ENCODE data around the gene SUGP1. TPM values are rescaled to one million over a fixed set of nuclear protein-coding genes. Genes with fewer than 3 reads are reported as not detected.

SUGP1 gene
- total RNA-seq, 2 donors from 2014 or later: 51.1 to 53.5 TPM

DNA sequence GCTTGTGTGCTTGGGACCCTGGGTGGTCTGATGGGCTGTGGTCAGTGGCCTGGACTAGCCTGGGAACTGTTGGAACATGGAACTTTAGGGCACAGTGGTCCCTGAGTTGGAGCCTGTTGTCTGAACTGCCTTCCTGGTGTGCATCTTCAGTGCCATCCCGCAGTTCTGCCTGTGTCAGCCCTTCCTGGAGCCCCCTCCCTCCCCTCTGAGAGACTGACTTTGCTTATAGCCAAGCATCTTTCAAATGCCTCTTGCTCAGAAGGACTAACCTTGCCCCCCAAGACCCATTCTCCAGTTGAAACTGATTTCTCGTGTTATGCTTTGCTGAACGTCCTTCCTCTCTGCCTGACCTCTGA lies 14.7 kb upstream of the SUGP1 start:
- no peak for DNase-seq (ENCODE audit: low spot score)
- Histone ChIP-seq H3K27ac (peak overlapping the region in 1 of 2 donors; percentile 19), H3K4me1 (replicated peaks) (peaks cover 5% of the 10 kb centered on the region), H3K9me3 (no peaks in the 10 kb centered on the region), H3K4me3 (no peak overlapping the region), H3K36me3 (peaks cover 0 to 10% of the 10 kb centered on the region in 2 donors), H3K27me3 (replicated peaks; ENCODE audit: insufficient read depth) (no peaks in the 10 kb centered on the region)
- intact Hi-C loops (cut with DNase I): no loop called here
- TF ChIP-seq POLR2A (IDR thresholded peaks at IDR 0.05) (no peak), POLR2AphosphoS5 (IDR thresholded peaks at IDR 0.05) (no peak)
- TF ChIP-seq, protein P1, sequence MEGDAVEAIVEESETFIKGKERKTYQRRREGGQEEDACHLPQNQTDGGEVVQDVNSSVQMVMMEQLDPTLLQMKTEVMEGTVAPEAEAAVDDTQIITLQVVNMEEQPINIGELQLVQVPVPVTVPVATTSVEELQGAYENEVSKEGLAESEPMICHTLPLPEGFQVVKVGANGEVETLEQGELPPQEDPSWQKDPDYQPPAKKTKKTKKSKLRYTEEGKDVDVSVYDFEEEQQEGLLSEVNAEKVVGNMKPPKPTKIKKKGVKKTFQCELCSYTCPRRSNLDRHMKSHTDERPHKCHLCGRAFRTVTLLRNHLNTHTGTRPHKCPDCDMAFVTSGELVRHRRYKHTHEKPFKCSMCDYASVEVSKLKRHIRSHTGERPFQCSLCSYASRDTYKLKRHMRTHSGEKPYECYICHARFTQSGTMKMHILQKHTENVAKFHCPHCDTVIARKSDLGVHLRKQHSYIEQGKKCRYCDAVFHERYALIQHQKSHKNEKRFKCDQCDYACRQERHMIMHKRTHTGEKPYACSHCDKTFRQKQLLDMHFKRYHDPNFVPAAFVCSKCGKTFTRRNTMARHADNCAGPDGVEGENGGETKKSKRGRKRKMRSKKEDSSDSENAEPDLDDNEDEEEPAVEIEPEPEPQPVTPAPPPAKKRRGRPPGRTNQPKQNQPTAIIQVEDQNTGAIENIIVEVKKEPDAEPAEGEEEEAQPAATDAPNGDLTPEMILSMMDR (IDR thresholded peaks at IDR 0.05): no peak
- WGBS: 68% methylated on average over 3 of the region's 3 CpGs

DNA sequence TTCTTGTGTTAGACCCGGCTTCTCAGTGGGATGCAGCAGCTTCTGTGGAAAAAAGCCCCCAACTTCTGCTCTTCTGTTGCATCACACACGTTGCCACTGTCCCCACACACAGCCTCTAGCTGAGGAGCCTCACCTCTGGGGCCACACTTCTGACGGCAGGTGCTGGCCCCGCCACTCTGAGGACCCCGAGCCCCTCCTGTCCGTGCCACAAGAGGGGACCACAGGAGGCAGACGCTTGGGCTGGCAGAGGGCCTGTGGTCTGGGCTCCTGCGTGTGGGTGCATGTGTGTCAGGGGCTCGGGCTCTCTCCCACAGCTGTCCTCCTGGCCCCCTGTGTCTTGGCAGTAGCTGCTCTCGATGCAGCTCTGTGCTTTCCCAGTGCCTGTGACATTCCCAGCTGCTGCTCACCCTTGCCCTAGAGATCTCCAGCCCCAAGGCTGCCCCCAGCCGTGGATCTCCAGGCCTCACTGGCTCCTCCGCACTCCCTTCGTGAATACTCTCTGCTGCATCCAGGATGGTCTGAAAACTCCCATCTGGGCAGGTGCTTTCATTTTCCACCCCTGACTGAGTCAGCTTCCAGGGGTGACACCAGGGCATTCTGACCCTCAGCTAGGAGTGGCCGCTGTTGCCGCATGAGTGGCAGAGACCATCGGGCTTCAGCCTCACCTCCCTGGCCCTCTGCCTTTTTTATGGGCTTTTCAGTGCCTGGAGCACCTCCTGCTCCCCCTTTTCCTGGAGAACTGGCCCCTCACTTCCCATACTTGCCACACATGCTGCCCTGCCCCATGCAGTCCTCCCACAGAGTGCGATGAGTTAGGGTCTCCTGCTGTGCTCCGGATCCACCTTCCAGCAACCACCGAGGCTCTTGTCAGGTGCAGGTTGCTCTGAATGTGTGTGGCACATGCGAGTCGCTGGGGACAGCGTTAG lies 14.0 kb upstream of the SUGP1 start:
- H3K27ac ChIP-seq: peak overlapping the region in 1 of 2 donors; percentile 19
- intact Hi-C loops (cut with DNase I): no loop called here
- peaks cover 0 to 10% of the 10 kb centered on the region in 2 donors for H3K36me3 ChIP-seq
- TF ChIP-seq POLR2A (IDR thresholded peaks at IDR 0.05) (no peak), POLR2AphosphoS5 (IDR thresholded peaks at IDR 0.05) (no peak)
- TF ChIP-seq, protein P1 (IDR thresholded peaks at IDR 0.05): no peak
- no peak for DNase-seq (ENCODE audit: low spot score)
- H3K9me3 ChIP-seq: no peaks in the 10 kb centered on the region
- H3K27me3 ChIP-seq (replicated peaks; ENCODE audit: insufficient read depth): no peaks in the 10 kb centered on the region
- WGBS: 74% methylated on average over 22 of the region's 22 CpGs
- H3K4me1 ChIP-seq (replicated peaks): peaks cover 5% of the 10 kb centered on the region
- no peak overlapping the region for H3K4me3 ChIP-seq

DNA sequence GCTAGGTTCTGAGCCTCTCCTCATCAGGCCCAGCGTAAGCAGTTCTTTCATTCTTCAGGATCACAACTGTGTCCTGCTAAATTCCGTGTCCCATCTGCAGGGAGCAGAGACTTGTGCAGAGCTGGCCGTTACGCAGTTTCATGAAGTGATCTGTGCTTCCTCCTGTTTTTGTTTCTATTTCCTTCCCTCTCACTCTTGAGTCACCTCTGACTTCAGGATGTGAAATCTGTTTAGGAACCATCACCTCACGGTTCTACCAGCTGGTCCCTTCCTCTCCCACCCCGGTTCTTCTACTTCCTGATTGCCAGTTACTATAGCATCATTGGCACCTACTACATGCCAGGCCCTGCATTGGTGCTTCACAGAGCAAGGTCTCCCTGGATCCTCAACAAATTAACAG lies 8.8 kb upstream of the SUGP1 start:
- DNase-seq (ENCODE audit: low spot score): no peak
- Histone ChIP-seq H3K9me3 (no peaks in the 10 kb centered on the region), H3K4me1 (replicated peaks) (no peaks in the 10 kb centered on the region), H3K4me3 (no peak overlapping the region), H3K36me3 (peaks cover 0 to 8% of the 10 kb centered on the region in 2 donors), H3K27ac (no peak overlapping the region), H3K27me3 (replicated peaks; ENCODE audit: insufficient read depth) (no peaks in the 10 kb centered on the region)
- WGBS: 69% methylated on average over 6 of the region's 6 CpGs
- TF ChIP-seq POLR2A (IDR thresholded peaks at IDR 0.05) (no peak), POLR2AphosphoS5 (IDR thresholded peaks at IDR 0.05) (no peak)
- TF ChIP-seq, protein P1 (IDR thresholded peaks at IDR 0.05): no peak
- intact Hi-C loops (cut with DNase I): no loop called here

DNA sequence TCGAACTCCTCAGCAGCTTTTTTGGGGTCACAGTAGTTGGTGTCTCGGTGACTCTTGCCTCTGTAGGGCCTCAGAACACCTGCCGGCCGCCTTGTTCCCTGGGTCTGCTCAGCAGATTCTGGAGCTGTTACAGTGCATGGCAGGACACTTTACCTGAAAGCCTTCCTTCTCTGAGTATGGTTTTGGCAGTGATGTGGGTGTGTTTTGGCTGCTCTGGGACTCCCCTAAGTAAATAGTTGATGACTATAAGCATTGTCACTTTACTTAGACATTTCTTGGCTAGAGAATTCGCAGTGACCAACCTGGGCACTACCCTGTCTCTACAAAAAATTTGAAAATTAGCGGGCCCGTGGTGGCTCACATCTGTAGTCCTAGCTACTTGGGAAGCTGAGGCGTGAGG lies 7.4 kb upstream of the SUGP1 start:
- Histone ChIP-seq H3K27me3 (replicated peaks; ENCODE audit: insufficient read depth) (no peaks in the 10 kb centered on the region), H3K27ac (no peak overlapping the region), H3K4me3 (no peak overlapping the region), H3K36me3 (peaks cover 0 to 8% of the 10 kb centered on the region in 2 donors), H3K9me3 (no peaks in the 10 kb centered on the region), H3K4me1 (replicated peaks) (no peaks in the 10 kb centered on the region)
- DNase-seq (ENCODE audit: low spot score): no peak
- intact Hi-C loops (cut with DNase I): no loop called here
- WGBS: 89% methylated on average over 8 of the region's 8 CpGs
- TF ChIP-seq POLR2A (IDR thresholded peaks at IDR 0.05): no peak
- TF ChIP-seq, protein P1 (IDR thresholded peaks at IDR 0.05): no peak
- TF ChIP-seq POLR2AphosphoS5 (IDR thresholded peaks at IDR 0.05): no peak
